ENCODE data around the gene F2.
"Not testable (repeated sequence)": the region's sequence is repeated elsewhere in the genome, so short reads cannot be mapped to it uniquely, and the experiment has no call there.

The F2 gene

DNA sequence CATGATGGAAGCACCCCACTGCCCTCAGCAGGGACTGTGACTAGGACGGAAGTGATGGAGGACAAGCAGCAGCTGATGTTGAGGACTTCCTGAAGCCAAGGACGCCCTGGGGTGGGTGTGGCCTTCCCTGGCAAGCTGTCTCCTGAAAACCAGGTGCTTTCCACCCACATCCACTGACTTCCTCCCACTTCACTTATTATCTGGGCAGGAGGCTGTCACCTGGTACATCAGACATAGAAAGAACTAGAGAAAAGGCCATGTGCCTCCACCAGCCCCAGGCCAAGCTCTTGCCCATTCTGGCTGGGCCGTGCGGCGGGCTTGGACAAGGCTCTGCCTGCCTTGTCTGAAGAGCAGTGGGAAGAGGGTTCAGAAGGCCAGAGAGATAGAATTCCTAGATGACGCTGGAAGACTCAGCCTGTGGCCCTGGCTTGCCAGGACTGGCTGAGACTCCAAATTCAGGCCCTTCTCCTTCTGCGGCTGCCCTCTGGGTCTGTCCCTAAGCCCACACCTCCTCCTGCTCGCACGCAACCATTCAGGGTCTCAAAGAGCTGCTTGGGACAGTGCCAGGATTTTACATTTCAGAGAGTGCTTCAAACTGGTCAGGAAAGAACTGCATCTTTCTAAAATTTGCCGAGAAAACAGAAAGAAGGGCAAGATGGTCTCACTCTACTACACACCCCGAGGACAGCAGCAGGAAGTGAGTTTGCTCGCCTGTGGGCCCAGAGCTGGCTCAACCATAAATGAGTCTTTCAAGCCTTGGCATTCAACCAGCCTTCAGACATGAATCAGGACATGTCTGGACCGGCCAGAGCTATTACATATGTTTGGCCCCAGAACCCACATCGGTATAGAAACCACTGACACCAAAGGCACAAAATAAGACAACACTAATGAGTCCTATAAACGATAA is 31.9 kb upstream of the F2 start:
- DNase-seq: no peak

DNA sequence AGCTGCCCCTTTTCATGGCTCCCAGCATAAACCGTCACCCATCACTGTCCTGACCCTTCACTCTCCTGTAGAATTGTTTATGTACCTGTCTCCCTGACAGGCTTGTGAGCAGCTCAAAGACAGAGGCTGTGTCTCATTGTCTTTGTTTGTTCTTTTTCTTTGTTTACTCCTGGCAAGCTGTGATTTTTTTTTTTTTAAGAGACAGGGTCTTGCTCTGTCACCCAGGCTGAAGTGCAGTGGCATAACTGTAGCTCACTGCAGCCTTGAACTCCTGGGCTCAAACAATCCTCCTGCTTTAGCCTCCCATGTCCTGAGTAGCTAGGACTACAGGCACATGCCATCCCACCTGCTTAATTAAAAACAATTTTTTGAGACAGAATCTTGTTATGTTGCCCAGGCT is 28.3 kb upstream of the F2 start:
- DNase-seq: no peak

DNA sequence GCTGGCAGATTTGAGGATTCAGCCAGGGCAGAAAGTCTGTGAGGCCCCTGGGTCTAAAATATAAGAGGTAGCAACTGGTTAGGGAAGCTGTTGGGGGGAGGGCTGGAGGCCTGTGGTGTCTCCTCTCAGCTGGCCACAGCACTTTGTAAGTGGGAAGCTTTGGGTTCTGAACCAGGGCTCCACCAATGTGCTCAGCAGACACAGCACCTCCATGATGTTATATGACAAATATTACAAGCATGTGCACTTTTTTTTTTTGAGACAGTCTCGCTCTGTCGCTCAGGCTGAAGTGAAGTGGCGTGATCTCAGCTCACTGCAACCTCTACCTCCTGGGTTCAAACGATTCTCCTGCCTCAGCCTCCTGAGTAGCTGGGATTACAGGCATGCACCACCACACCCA is 26.6 kb upstream of the F2 start:
- DNase-seq: no peak

GRCh38 chr11:46693597-46694012 is 25.4 kb upstream of the F2 start:
- no peak for DNase-seq

GRCh38 chr11:46694072-46694471 is 24.9 kb upstream of the F2 start:
- no peak for DNase-seq

DNA sequence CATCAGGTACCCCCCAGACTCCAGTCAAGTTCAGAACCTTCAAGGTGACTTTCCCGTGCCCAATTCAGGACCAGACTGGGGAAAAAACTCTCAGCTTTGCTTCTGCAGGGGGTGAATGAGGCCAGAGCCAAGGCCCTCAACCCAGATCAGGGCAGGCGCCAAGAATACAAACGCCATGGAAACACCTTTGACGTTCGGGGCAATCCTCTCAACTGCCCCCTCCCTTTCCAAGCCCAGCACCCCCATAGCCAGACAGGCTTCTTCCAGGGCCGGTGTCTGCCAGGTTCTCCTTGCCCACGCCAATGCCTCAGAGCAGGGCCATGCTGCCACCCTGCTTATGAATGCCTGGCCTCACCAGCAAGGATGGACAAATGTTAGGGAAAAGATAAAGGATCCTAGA is 24.4 kb upstream of the F2 start:
- DNase-seq: no peak

DNA sequence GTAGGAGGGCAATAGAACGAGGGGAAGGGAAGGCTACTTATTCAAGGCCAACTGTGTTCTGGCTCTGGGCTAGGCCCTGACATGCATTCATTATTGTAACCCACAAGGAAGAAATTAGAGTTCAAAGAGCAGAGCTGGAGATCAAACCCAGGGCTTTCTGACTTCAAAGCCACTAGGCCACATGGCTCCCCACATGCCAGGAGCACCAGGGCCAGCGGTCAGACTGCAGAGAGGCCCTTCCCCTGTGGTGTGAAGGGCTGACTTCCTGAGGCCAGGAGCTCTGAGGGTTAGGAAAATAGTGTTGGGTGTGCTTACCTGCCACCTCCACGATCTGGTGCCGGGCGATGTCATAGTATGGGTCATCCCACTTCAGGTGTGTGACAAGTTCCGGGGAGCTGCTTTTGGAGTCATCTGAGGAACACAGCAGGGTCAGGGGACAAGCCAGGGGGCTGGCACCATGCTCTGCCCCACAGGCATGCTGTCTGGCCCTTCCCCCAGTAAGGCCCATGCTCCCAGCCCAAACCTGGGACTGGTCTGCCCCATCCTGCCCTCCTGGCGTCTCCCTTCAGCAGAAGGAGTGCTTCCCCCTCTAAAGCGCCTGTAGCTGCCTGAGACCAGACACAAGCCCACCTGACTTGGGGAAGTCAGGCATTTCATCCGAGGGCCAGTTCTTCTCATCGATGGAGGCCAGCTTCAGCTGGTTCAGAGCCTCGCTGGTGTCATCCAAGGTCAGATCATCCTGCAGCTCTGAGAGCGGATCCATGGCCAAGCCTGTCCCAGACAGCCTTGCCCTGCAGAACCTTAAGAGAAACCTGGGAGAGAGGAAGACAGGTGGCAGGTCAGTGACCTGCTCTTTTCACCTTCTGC is 23.4 kb upstream of the F2 start:
- DNase-seq: no peak

GRCh38 chr11:46696212-46696558 is 22.8 kb upstream of the F2 start:
- DNase-seq: no peak

GRCh38 chr11:46697303-46697702 is 21.7 kb upstream of the F2 start:
- no peak for DNase-seq

DNA sequence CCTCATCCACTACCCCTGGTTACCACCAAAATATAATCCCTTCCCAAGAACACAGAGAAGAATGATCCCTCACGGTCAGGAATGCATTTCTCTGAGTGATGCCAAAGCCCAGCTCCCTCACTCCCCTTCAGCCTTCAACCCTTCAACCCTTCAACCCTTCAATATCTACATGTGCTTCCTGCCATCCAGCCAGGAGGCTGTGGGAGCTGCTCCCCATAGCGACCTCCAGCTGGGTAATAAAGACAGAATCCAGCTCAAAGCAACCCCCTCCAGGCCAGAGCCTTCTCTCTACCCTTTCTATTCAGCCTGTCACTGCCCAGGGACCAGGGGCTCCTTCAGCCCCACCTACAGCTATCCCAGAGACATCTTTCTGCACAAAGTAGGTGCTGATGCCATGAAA is 21.3 kb upstream of the F2 start:
- no peak for DNase-seq

DNA sequence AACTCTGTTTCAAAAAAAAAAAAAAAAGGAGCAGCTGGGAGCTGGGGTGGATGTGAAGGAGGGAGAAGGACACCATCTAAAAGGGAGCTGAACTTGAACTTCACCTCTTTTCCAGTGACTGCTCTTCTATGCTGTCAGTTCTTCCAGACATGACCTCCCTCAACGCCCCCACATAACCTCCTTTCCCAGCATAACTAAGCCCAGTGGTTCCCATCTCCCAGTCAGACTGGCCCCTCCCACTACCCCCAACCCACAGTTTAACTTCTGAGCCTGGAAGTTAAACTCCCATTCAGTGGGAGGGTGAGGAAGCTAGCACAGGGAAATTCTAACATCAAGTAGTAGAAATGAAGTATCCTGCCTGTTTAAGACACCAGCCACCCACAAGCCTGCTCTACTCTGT is 20.4 kb upstream of the F2 start:
- no peak for DNase-seq

DNA sequence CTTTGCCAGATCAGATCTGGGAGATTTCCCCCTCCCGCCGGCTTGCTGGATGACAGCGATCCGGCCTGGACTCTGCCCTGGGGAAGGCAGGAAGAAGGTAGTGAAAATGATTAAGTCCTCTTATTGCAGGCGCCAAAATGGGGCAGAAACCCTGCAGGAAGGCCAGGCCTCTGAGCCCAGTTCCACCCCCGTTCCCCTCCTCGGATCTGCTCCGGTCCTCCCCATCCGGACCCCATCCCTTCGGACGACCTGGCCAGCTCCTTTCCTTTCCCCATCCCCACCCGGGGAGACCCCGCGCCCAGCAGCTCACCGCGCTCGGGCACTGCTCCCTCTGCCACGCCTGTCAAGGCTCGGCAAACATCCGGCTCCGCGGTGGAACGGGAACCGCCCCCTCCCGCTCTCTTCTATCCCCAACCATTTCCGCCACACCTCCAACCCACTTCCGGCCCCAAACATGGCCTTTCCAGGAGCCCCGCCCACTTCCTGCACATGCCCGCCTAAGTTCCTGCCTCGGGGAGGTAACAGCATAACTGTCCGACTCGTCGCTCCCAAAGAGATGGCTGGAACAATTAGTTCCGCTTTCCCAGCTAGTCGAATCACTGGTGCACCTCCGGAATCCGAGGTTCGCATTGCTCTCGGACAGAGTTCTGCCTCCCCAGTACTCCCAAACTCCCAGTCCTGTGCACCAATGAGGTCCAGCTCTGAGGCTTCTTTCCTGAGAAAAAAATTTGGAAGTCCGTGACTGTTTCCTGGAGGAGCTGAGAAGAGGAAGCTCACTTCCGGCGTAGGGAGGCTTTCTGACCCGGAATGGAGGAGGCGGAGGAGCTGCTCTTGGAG is 18.6 kb upstream of the F2 start, which contains the start of the genes ARHGAP1 and ZNF408:
Gene ARHGAP1, minus strand, starts transcription at position 379 of the 837 bp plus-strand sequence. CDS start 4,512 bp downstream, outside the sequence.
Gene ZNF408, plus strand, starts transcription at position 791 of the 837 bp plus-strand sequence. Its CDS starts 17 bp downstream, at position 808.
- peak; percentile 90 for DNase-seq

DNA sequence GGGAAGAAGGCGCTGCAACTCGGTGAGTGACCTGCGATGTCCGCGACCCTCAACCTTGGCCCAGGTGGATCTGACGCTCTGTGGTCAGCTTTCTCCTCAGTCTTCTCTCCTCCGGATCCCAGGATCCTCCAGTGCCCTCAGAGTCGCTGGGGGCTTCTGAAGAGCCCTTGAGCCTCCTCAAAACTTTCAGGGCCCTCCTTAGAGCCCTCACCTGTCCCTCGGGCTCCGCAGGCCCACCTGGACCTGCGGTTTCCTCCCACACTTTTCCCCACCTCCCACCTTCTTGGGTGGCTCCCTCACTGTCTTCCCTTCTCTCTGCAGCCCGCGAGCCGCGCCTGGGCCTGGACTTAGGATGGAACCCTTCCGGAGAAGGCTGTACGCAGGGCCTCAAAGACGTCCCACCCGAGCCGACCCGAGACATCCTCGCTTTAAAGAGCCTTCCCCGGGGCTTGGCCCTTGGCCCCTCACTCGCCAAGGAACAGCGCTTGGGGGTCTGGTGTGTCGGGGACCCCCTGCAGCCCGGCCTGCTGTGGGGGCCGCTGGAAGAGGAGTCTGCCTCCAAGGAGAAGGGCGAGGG is 17.8 kb upstream of the F2 start:
- DNase-seq: no peak

DNA sequence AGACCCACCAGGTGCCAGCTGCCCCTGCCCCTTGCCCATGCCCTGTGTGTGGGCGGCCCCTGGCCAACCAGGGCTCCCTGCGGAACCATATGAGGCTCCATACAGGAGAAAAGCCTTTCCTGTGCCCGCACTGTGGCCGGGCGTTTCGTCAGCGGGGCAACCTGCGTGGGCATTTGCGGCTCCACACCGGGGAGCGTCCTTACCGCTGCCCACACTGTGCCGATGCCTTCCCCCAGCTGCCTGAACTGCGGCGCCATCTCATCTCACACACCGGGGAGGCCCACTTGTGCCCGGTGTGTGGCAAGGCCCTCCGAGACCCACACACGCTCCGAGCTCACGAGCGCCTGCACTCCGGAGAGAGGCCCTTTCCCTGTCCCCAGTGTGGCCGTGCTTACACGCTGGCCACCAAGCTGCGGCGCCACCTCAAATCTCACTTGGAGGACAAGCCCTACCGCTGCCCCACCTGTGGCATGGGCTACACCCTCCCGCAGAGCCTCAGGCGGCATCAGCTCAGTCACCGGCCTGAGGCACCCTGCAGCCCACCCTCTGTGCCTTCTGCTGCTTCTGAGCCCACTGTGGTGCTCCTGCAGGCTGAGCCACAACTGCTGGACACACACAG is 13.8 kb upstream of the F2 start:
- no peak for DNase-seq

DNA sequence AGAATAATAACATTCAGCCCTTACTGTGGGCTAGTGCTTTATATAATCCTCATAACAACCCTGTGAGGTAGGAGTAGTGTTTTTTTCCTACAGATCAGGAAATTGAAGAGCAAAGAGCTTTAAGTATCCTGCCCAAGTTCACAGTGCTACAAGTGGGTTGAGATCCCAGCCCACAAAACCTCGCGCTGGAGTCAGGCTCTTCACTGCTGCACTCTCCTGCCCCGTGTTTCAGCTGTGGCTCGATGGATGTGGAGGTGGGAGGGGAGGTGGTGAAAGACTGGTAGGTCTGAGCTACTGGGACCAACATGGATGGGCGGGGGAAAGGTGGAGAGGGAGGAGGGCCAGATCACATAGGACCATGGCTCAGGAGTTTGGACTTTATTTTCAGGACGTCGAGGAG is 12.1 kb upstream of the F2 start:
- no peak for DNase-seq

DNA sequence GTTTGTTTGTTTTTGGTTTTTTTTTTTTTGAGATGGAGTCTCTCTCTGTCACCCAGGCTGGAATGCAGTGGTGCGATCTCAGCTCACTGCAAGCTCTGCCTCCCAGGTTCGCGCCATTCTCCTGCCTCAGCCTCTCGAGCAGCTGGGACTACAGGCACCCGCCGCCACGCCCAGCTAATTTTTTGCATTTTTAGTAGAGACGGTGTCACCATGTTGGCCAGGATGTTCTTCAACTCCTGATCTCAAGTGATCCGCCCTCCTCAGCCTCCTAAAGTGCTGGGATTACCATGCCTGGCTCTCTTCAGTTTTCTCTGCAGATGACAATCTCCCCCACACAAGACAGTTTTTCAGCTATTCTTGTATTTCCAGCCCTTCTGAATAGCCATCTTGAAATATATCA is 9.7 kb upstream of the F2 start:
- DNase-seq: not testable (repeated sequence)

- DNase-seq: peak; percentile 29
Measured at GRCh38 chr11:46710821-46711269, 8.2 kb upstream of the F2 start.

- DNase-seq: no peak
Measured at GRCh38 chr11:46711303-46711702, 7.7 kb upstream of the F2 start.

DNA sequence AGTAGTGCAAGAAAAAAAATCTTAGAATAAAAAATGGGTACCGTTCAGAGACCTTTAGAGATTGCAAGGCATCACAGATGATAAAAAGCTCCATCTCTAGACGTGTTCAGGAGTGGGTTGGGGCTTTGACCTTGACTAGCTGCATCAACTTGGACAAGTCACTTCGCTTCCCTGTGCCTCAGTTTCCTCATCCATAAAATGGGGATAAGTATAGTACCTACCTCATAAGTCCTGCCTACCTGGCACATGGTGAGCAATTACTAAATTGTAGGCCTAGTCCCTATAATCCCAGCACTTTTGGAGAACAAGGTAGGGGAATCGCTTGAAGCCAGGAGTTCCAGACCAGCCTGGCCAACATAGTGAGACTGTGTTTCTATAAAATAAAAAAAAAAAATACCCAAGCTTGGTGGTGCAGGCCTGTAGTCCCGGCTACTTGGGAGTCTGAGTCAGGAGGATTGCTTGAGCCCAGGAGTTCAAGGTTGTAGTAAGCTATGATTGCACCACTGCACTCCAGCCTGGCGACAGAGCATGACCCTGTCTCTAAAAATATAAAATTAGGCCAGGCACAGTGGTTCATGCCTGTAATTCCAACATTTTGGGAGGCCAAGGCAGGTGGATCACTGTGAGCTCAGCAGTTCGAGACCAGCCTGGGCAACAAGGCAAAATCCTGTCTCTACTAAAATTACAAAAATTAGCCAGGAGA is 6.0 kb upstream of the F2 start:
- no peak for DNase-seq

DNA sequence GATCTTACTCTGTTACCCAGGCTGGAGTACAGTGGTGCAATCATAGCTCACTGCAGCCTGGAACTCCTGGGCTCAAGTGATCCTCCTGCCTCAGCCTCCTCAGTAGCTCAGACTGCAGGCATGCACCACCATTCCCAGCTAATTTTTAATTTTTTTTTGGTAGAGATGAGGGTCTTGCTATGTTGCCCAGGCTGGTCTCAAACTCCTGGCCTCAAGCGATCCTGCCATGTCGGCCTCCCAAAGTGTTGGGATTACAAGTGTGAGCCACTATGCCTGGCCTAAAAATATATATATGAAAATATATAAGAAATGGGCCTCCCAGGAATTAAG is 1.2 kb upstream of the F2 start:
- not testable (repeated sequence) for DNase-seq
